HCT116 (cell line): ENCODE measurements around the gene FAM163B. TPM values are rescaled to one million over a fixed set of nuclear protein-coding genes. Genes with fewer than 3 reads are reported as not detected.

Experiments
- ATAC-seq: fragments of 200-7000 bp; cut with Tn5 transposase; 2 replicates; pipeline ENCODE4 v1.9.1; 2020; ENCODE audit warnings: mild to moderate bottlenecking, moderate library complexity
- BruUV-seq: library from RNA; stranded (reverse); fragments of 400-500 nt; replicated peaks from 2 replicates; lab custom pipeline; 2021; lab: Mats Ljungman, UMichigan
- CTCF ChIA-PET: fragments of 300-600 bp; sonication (Branson Sonifier 250); formaldehyde crosslinking; loops from one replicate; lab custom pipeline; 2021; ENCODE audit warnings: antibody characterized with exemption; lab: Charles Lee
- POLR2A ChIA-PET: fragments of 300-600, 350-600 bp; sonication (Branson Sonifier 250); formaldehyde crosslinking; loops from one replicate; lab custom pipeline; 2021; ENCODE audit warnings: antibody characterized with exemption; lab: Charles Lee
- RAD21 ChIA-PET, 2 experiments: fragments of 300-600 bp; sonication (Branson Sonifier 250); formaldehyde crosslinking; loops; one replicate each; lab custom pipeline; 2023; ENCODE audit warnings: low total read pairs in 2 of 2; ENCODE audit not compliant: uncharacterized antibody in 2 of 2, unreplicated experiment in 2 of 2, low non-redundant PET in 1 of 2; lab: Charles Lee
- DNase-seq: peaks from one replicate; pipeline ENCODE4 v3.0.0-alpha.2; 2010; ENCODE audit warnings: low read depth, low spot score
- H2AFZ ChIP-seq: fragments of 200-600 bp; shearing (Covaris generic), sonication (generic); 2 replicates; pipeline ENCODE4 v1.6.1; 2017; ENCODE audit warnings: low read depth, mixed run types, mixed read lengths, antibody characterized with exemption, low read length; ENCODE audit not compliant: poor library complexity, severe bottlenecking
- H3K27ac ChIP-seq: 2 replicates; pipeline ENCODE4 v1.5.1; 2012; ENCODE audit warnings: low read depth, low read length
- H3K27me3 ChIP-seq: fragments of 200-600 bp; sonication (generic); 2 replicates; pipeline ENCODE4 v1.6.1; 2016; ENCODE audit warnings: mixed run types, low read length, mixed read lengths; ENCODE audit not compliant: insufficient read depth
- H3K36me3 ChIP-seq, 2 experiments: fragments of 200-500 bp in 1 of 2; fragments of 200-600 bp in 1 of 2; sonication (Bioruptor generic) in 1 of 2; sonication (generic) in 1 of 2; 2 replicates each; pipeline versions ENCODE4 v1.5.1 to v1.6.1; 2014 to 2016; ENCODE audit warnings: low read length in 2 of 2, inconsistent platforms in 1 of 2, mixed read lengths in 1 of 2, mixed run types in 1 of 2; ENCODE audit not compliant: insufficient read depth in 2 of 2, control insufficient read depth in 1 of 2
- H3K4me1 ChIP-seq, 2 experiments: fragments of 200-600 bp in 1 of 2; sonication (generic) in 1 of 2; 2 replicates each; pipeline versions ENCODE4 v1.5.1 to v1.6.1; 2012 to 2017; ENCODE audit warnings: low read length in 2 of 2, inconsistent platforms in 1 of 2, mild to moderate bottlenecking in 1 of 2, mixed read lengths in 1 of 2, mixed run types in 1 of 2, moderate library complexity in 1 of 2; ENCODE audit not compliant: insufficient read depth in 2 of 2, control insufficient read depth in 1 of 2
- H3K4me2 ChIP-seq: fragments of 200-600 bp; sonication (generic); 2 replicates; pipeline ENCODE4 v1.6.1; 2017; ENCODE audit warnings: mixed run types, low read length, mixed read lengths
- H3K4me3 ChIP-seq, 2 experiments: fragments of 200-600 bp in 1 of 2; sonication (generic) in 1 of 2; replicated peaks in 1 of 2; 2 replicates each; pipeline ENCODE4 v1.5.1; 2011 to 2016; ENCODE audit warnings: low read length in 2 of 2, control low read depth in 1 of 2, low read depth in 1 of 2, mild to moderate bottlenecking in 1 of 2, mixed read lengths in 1 of 2, mixed run types in 1 of 2
- H3K79me2 ChIP-seq: fragments of 200-600 bp; sonication (generic); 2 replicates; pipeline ENCODE4 v1.6.1; 2017; ENCODE audit warnings: mild to moderate bottlenecking, mixed run types, low read length, moderate library complexity, mixed read lengths; ENCODE audit not compliant: insufficient read depth
- H3K9ac ChIP-seq: fragments of 200-600 bp; sonication (generic); 2 replicates; pipeline ENCODE4 v1.6.1; 2016; ENCODE audit warnings: low read length, mixed read lengths
- H3K9me2 ChIP-seq: fragments of 200-600 bp; sonication (generic), shearing (Covaris generic); 2 replicates; pipeline ENCODE4 v1.6.1; 2017; ENCODE audit warnings: mixed run types, mild to moderate bottlenecking, moderate library complexity; ENCODE audit not compliant: insufficient read depth
- H3K9me3 ChIP-seq, 2 experiments: fragments of 200-500 bp in 1 of 2; fragments of 200-600 bp in 1 of 2; sonication (Bioruptor generic) in 1 of 2; sonication (generic) in 1 of 2; 2 replicates each; pipeline ENCODE4 v1.6.1; 2014 to 2017; ENCODE audit warnings: low read length in 2 of 2, mixed read lengths in 2 of 2, inconsistent platforms in 1 of 2, low read depth in 1 of 2, mild to moderate bottlenecking in 1 of 2, mixed run types in 1 of 2, moderate library complexity in 1 of 2; ENCODE audit not compliant: control insufficient read depth in 1 of 2, insufficient read depth in 1 of 2
- H4K20me1 ChIP-seq: fragments of 200-600 bp; sonication (generic), shearing (Covaris generic); 2 replicates; pipeline ENCODE4 v1.6.1; 2017; ENCODE audit warnings: mixed run types, mild to moderate bottlenecking, moderate library complexity; ENCODE audit not compliant: insufficient read depth
- EGR1 ChIP-seq: IDR thresholded peaks from 2 replicates; pipeline ENCODE4 v1.6.1; 2012; ENCODE audit warnings: low read depth
- EZH2phosphoT487 ChIP-seq: fragments of 200-600 bp; IDR thresholded peaks from 2 replicates; pipeline ENCODE4 v1.6.1; 2018; ENCODE audit warnings: antibody characterized with exemption, borderline replicate concordance
- POLR2A ChIP-seq: IDR thresholded peaks from 2 replicates; pipeline ENCODE4 v1.7.0; 2011; ENCODE audit warnings: borderline replicate concordance; ENCODE audit not compliant: insufficient read depth, insufficient read length; ENCODE audit errors: extremely low read depth
- POLR2AphosphoS5 ChIP-seq: IDR thresholded peaks from 2 replicates; pipeline ENCODE4 v1.6.1; 2011; ENCODE audit warnings: mild to moderate bottlenecking, low read depth, low read length, moderate library complexity
- RAD21 ChIP-seq: IDR thresholded peaks from 2 replicates; pipeline ENCODE4 v1.6.1; 2012; ENCODE audit warnings: low read depth, mild to moderate bottlenecking
- SP1 ChIP-seq: IDR thresholded peaks from 2 replicates; pipeline ENCODE4 v1.6.1; 2012; ENCODE audit warnings: low read depth
- TCF7L2 ChIP-seq: IDR thresholded peaks from 2 replicates; pipeline ENCODE4 v1.7.0; 2011; ENCODE audit warnings: borderline replicate concordance, inconsistent platforms; ENCODE audit not compliant: insufficient read depth, insufficient read length; ENCODE audit errors: extremely low read depth
- YY1 ChIP-seq: IDR thresholded peaks from 2 replicates; pipeline ENCODE4 v1.6.1; 2011; ENCODE audit warnings: low read length, low read depth, moderate library complexity, mild to moderate bottlenecking; ENCODE audit not compliant: insufficient replicate concordance; ENCODE audit errors: extremely low read depth
- intact Hi-C: fragments of 100-400 bp; cut with micrococcal nuclease; formaldehyde crosslinking; loops from 2 replicates; pipeline ENCODE4 v1.10.0; 2022
- total RNA-seq: library from RNA; stranded (reverse); gene quantifications from one replicate; pipeline ENCODE4 v1.2.1, GENCODE V29; 2021; ENCODE audit not compliant: unreplicated experiment
- TF ChIP-seq, protein P1 (sequence below): IDR thresholded peaks from 2 replicates; pipeline ENCODE4 v1.6.1; 2012; ENCODE audit warnings: low read depth
- TF ChIP-seq, protein P2 (sequence below): IDR thresholded peaks from 2 replicates; pipeline ENCODE4 v1.6.1; 2011; ENCODE audit warnings: mild to moderate bottlenecking, low read length, moderate library complexity; ENCODE audit not compliant: insufficient replicate concordance; ENCODE audit errors: extremely low read depth
- TF ChIP-seq, protein P3 (sequence below): IDR thresholded peaks from 2 replicates; pipeline ENCODE4 v1.6.1; 2012

The FAM163B gene
- total RNA-seq, 1 experiment from 2014 or later = not detected

DNA sequence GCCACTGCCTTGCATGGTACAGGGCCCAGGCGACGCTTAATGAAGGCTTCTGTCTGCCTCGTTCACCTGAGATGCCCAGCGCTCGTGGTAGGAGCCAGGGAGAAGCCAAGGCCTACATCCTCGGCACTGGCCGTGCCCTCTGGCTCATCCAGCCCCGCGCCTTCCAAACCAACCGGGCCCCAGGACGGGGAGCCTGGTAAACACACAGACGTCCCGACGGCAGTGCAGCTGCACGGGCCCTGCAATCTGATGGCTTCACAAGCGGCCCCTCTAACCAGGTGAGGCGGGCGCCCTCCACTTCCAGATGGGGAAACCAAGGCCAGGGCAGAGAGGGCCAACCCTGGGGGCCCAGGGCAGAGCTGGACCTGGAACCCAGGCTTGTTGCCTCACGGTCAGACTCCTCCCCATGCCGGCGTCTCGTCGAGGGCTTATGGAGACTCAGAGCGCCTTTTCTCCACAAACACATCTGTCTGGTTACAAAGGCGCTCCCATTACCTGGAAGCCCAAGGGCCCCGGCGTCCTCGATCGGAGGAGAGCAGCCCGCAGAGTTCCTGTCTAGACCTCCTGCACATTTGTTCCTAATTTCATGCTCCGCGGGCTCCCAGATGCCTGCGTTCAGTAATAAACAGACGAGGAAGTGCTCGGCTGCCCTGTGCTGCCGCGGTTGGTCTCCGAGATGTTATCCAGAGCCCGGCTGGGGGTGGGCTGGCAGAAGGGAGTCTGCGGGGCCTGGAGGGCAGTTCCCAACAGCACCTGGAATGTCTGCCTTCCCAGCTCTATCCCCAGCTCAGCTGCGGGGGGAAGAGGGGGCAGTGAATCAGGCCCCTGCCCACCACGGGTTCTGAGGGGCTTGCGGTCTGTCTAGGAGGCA lies 23.5 kb downstream of the FAM163B start (continued):
- no peak for TF ChIP-seq EZH2phosphoT487
- no peak for TF ChIP-seq SP1
- TF ChIP-seq POLR2A = no peak
- no peak for TF ChIP-seq RAD21
- no peak for TF ChIP-seq POLR2AphosphoS5
- TF ChIP-seq, protein P1, sequence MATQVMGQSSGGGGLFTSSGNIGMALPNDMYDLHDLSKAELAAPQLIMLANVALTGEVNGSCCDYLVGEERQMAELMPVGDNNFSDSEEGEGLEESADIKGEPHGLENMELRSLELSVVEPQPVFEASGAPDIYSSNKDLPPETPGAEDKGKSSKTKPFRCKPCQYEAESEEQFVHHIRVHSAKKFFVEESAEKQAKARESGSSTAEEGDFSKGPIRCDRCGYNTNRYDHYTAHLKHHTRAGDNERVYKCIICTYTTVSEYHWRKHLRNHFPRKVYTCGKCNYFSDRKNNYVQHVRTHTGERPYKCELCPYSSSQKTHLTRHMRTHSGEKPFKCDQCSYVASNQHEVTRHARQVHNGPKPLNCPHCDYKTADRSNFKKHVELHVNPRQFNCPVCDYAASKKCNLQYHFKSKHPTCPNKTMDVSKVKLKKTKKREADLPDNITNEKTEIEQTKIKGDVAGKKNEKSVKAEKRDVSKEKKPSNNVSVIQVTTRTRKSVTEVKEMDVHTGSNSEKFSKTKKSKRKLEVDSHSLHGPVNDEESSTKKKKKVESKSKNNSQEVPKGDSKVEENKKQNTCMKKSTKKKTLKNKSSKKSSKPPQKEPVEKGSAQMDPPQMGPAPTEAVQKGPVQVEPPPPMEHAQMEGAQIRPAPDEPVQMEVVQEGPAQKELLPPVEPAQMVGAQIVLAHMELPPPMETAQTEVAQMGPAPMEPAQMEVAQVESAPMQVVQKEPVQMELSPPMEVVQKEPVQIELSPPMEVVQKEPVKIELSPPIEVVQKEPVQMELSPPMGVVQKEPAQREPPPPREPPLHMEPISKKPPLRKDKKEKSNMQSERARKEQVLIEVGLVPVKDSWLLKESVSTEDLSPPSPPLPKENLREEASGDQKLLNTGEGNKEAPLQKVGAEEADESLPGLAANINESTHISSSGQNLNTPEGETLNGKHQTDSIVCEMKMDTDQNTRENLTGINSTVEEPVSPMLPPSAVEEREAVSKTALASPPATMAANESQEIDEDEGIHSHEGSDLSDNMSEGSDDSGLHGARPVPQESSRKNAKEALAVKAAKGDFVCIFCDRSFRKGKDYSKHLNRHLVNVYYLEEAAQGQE = no peak
- TF ChIP-seq, all 23 proteins: peak for 0

DNA sequence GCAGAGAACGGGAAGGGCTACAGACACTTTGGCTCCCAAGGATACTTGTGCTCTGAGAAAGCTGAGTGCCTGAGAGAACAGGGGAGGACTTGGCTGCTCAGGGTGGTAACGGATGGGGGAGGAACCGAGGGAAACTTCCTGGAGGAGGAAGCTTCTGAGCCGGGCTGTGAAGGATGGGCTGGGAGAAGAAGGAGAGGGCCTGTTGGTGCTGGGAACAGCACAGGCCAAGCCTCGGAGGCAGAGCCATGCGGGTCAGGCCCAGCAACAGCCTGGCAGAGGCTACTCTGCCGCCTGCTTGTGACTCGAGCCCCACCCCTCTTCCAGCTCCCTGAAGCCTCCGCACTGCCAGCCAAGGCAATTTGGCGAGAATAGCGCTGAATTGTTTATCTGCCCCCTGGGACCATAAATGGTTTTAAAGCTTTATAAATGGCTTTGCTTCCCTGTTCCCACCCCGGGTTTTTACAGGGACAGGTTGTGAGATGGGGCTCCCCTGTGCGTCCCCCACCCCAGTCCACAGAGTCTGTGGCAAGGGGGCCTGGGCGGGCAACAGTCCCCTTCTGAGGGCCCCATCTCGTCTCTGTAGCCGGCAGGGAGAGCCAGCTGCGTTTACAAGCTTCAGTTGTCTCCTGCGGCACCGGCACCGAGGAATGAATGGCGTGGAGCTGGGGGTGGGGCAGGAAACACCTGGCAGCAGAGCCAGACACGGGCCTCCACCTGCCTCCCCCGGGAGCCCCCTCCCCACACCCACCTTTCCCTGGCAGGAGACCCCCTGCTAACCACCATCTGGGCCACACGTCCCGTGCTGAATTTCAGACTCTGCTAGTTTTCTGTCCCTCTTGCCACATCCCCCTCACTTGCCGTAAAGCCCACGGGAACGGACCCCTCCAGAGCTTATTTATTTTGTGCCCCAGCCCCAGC lies 24.4 kb downstream of the FAM163B start:
- Histone ChIP-seq H3K9ac (no peak overlapping the region), H3K27me3 (no peaks in the 10 kb centered on the region), H3K27ac (no peak overlapping the region), H2AFZ (no peak overlapping the region), H3K36me3 (no peaks in the 10 kb centered on the region), H3K4me1 (peaks cover 0 to 7% of the 10 kb centered on the region in 2 experiments; a peak in 2 of 4 replicates), H3K4me3 (no peak overlapping the region), H4K20me1 (no peaks in the 10 kb centered on the region), H3K9me2 (no peaks in the 10 kb centered on the region), H3K9me3 (peaks cover 0 to 4% of the 10 kb centered on the region in 2 experiments; a peak in 1 of 4 replicates), H3K4me2 (no peak overlapping the region), H3K79me2 (no peaks in the 10 kb centered on the region)
- no peak for ATAC-seq
- intact Hi-C loops = no loop called here
- no peak for DNase-seq
- CTCF ChIA-PET = no interaction called here
- RAD21 ChIA-PET = no interaction called here
- POLR2A ChIA-PET = no interaction called here
- no TSS peak for BruUV-seq
- TF ChIP-seq YY1 (no peak), TCF7L2 (no peak), EGR1 (no peak)
- TF ChIP-seq, protein P1 = no peak
- TF ChIP-seq, protein P2, sequence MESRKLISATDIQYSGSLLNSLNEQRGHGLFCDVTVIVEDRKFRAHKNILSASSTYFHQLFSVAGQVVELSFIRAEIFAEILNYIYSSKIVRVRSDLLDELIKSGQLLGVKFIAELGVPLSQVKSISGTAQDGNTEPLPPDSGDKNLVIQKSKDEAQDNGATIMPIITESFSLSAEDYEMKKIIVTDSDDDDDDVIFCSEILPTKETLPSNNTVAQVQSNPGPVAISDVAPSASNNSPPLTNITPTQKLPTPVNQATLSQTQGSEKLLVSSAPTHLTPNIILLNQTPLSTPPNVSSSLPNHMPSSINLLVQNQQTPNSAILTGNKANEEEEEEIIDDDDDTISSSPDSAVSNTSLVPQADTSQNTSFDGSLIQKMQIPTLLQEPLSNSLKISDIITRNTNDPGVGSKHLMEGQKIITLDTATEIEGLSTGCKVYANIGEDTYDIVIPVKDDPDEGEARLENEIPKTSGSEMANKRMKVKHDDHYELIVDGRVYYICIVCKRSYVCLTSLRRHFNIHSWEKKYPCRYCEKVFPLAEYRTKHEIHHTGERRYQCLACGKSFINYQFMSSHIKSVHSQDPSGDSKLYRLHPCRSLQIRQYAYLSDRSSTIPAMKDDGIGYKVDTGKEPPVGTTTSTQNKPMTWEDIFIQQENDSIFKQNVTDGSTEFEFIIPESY = no peak
- TF ChIP-seq, protein P3, sequence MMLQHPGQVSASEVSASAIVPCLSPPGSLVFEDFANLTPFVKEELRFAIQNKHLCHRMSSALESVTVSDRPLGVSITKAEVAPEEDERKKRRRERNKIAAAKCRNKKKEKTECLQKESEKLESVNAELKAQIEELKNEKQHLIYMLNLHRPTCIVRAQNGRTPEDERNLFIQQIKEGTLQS = no peak
